ENCODE results near the gene UBLCP1.
A peak's percentile ranks its signal among the peaks of the same experiment; 100 is the strongest.
"Not testable (repeated sequence)": the region's sequence is repeated elsewhere in the genome, so short reads cannot be mapped to it uniquely, and the experiment has no call there.

UBLCP1 gene

DNA sequence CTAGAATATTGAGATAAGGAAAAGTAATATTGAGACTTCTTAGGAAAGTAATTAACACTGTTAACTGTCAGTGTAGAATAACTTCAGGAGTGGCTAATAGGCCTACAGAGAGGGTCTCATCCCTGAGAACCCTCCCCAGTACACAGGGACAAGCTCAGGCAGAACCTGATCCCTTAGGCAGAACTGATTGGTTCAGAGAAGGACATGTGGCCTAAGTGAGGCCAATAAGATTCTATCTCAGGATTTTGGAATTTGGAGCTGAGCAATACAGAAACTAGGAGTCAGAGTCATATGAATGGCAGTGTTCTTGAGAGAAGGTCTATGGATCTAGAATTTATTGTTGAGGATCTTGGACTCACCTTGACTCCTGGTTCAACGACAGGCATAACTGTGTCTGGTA is 10.9 kb upstream of the UBLCP1 start:
- no peak for DNase-seq (ENCODE audit: low read depth in 2 of 2)

DNA sequence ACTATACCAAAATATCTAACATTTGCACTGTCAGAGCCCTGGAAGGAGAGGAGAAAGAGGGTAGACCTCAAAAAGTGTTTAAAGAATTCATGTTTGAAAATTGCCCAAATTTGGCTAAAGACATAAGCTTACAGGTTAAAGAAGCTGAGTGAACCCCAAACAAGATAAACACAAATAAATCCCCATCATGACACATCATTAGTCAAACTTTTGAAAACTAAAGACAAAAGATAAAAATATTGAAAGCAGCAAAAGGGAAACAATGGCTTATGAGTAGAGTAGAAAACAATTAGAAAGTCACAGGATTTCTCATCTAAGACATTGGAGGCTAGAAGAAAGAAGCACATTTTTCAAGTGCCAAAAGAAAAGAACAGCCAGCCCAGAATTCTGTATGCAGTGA is 6.1 kb upstream of the UBLCP1 start:
- DNase-seq (ENCODE audit: low read depth in 2 of 2), result no peak

DNA sequence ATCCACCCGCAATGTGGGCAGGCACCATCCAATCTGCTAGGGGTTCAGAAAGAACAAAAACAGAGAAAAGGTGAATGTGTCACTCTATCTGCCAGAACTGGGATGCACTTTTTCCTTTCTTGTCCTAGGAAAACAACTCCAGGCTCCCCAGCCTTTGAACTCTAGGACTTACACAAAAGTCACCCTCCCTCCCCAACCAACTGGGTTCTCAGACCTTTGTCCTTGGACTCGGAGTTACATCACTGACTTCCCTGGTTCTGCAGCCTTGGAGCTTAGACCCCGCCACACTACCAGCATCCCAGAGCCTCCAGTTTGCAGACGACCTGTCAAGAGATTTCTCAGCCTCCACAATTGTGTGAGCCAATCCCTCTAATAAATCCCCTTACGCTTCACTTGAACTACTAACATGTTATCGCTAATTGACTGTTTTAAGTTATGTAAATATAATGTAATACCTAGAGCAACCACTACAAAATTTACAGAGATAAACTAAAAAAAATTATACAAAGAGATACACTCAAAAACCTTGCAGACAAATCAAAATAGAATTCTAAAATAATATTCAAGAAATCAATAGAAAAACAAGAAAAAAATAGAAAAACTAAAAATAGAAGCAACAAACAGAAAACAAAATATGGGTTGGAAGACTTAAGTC is 5.3 kb upstream of the UBLCP1 start:
- no peak for DNase-seq (ENCODE audit: low read depth in 2 of 2)

DNA sequence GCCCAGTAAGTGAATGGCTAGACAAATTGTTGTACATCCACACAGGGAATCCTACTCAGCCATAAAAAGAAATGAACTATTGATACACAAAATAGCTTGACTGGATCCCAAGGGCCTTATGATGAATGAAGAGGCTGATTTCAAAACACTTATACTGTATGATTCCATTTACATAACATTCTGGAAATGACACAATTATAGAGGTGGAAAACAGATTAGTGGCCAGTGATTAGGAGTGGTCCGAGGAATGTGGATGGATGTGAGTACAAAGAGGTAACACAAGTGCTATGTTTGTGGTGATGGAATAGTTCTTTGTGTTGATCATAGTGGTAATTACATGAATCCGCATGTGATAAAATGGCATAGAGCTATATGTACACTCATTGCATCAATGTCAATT is 4.7 kb upstream of the UBLCP1 start:
- DNase-seq (ENCODE audit: low read depth in 2 of 2), result no peak

DNA sequence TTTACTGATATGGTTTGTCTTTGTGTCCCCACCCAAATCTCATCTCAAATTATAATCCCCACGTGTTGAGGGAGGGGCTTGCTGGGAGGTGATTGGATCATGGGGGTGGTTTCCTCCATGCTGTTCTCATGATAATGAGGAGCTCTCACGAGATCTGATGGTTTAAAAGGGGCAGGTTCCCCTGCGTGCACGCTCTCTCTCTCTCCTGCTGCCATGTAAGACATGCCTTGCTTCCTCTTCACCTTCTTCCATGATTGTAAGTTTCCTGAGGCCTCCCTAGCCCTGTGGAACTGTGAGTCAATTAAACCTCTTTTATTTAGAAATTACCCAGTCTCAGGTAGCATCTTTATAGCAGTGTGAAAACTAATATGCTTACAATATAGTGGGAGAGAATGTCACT is 2.9 kb upstream of the UBLCP1 start:
- not testable (repeated sequence) for DNase-seq (ENCODE audit: low read depth in 2 of 2)

DNA sequence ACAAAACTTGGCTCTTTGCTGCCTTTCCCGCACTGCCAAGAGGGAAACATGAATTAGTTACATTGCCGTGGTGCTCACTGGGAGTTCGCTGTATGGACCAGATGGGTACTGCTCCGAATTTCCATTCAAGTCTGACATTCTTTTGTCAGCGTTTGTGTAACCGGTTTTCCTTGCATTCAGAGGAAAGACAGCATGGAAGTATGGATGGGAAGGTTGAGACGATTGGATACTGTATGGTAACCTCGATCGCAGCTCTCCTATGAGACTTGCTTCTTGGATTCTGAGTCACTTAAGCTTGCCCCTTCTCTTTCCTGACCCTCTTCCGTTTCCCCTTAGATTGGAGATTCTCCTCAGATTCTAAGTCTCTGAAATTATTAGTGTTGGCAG is 625 bp upstream of the UBLCP1 start:
- peak in 1 of 2 experiments; percentile 4 for DNase-seq (ENCODE audit: low read depth in 2 of 2)

DNA sequence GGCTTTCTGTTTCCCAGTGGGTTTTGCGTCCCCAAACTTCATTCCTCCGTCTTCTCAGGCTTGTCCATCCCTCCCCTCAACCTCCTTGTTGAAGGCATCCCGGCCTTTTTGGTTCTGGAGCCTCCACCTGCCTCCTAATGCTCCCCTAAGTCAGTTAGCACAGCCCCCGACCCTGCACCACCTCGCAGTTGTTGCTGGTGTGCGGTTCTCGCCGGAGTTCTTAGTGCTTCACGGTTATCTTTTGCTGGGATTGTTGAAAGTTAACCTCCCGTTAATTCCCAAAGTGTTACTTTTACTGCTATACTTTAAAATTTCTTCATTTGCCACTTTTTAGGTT is 447 bp downstream of the UBLCP1 start:
- DNase-seq (ENCODE audit: low read depth in 2 of 2), result no peak

DNA sequence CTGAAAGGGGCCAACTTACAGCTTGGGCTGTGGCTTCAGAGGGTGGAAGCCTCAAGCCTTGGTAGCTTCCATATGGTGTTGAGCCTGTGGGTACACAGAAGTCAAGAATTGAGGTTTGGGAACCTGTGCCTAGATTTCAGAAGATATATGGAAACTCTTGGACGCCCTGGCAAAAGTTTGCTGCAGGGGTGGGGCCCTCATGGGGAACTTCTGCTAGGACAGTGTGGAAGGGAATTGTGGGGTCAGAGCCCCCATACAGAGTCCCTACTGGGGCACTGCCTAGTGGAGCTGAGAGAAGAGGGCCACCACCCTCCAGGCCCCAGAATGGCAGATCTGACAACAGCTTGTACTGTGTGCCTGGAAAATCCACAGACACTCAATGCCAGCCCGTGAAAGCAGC is 3.7 kb downstream of the UBLCP1 start:
- DNase-seq (ENCODE audit: low read depth in 2 of 2), result not testable (repeated sequence)

DNA sequence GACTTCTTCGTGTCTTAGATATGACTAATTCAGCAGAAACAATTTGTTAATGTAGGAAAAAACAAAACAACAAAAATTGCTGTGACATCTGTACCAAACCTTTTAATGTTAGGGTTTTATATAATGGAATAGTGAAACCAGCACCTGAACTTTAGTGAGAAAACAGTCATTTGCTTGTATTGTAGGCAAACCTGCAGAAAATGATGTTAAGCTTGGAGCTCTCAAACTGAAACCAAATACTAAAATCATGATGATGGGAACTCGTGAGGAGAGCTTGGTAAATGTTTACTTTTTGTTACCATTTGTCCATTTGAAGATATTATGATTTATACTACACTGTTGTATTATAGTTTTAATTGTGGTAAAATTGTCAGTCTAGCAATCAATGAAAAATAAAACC is 6.6 kb downstream of the UBLCP1 start:
- no peak for DNase-seq (ENCODE audit: low read depth in 2 of 2)

DNA sequence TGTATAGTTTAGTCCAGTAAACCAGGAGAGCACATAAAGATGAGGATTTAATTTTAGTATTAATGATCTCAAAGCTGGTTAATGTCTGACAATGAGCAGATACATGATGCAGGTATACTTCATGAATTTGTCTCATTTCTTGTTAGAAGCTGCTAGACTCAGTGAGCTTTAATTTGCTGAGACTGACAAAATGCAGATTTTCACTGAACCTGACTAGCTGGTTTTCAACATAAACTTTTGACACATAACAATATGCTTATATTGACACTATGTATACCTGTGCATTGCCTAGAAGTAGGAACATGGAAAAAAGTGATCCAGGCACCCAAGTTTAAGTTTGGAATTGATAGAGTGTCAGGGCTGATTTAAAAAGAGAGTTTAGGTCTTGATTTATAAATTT is 10.8 kb downstream of the UBLCP1 start:
- DNase-seq (ENCODE audit: low read depth in 2 of 2), result no peak

DNA sequence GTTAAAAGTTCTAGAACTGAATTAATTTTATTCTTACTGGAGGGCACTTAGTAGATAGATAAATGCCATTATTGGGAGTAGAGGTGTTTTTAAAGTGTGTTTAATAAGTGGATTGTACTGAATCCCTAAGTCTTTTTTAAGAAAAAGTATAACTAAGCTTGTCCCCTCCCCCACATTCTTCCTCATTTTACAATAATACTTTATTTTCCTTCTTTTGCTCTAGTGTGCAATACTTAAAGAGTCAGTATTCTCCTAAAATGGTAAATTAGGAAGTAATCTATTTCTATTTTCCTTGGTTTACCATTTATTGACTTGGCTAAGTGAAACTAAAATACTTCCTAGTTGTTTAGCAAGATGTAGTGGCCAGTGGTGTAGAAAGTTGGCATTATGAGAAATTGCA is 11.6 kb downstream of the UBLCP1 start:
- no peak for DNase-seq (ENCODE audit: low read depth in 2 of 2)

DNA sequence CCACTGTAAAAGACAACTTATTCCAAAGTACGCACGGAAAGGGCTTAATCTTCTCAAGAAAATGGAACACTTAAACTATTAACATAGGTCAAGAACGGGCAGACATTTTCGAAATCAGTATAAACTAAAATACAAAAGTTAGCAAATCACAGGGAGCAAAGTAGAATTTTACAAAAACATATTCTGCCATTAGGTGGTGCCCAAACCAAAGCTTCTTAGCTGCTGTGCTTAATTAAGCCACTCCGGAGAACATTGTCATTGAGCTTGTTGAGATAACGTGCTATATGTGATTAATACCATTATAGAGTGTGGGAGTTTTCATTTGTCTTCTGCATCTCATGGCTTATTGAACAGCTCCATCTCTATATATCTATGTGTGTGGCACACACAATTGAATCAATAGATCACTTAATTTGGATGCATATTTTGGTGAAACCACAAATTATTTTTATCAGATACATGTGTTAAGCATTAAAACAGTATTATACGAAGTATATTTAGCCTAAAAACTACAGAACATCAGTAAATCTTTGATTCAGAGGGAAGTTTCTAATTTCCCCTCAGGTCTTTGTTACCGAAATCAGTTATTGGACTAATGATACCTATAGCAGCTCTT is 23.4 kb downstream of the UBLCP1 start:
- peak in 1 of 2 experiments; percentile 24 for DNase-seq (ENCODE audit: low read depth in 2 of 2)

DNA sequence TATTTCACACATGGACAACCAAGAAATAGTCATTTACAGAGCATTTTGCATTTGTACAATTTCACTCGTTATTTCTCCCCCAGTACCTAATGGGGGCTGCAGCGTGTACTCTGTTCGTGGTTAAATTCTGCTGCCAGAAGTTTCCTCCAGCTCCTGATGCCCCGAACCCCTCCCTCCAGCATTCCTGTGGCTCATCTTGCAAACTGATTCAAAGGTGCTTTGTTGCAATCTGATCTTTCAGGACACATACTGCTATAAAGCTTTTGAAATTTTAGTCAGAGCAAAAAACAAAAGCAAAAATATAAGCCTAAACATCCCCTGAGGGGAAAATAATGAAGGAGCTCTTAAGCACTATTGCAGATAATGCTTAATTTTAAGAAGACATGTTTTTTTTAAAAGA is 27.7 kb downstream of the UBLCP1 start:
- DNase-seq (ENCODE audit: low read depth in 2 of 2), result peak; percentile 11 to 19

DNA sequence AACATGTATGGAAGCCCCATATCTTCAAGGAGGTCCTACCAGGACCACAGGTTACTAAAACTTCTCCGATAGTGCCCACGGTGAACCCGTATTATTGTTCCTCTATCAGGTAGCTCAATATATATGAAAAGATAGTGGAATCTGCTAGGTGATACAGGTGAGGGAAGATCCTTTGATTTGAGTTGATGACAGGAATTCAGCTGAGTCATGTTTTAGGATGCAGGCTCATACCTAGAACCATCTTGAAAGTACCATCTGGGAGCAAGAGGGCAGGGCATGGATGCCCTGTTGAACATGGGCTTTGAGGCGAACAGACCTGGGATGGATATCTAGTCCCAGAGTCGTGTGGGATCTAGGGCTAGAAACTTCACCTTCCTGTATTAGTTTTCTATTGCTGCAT is 31.8 kb downstream of the UBLCP1 start:
- no peak for DNase-seq (ENCODE audit: low read depth in 2 of 2)

DNA sequence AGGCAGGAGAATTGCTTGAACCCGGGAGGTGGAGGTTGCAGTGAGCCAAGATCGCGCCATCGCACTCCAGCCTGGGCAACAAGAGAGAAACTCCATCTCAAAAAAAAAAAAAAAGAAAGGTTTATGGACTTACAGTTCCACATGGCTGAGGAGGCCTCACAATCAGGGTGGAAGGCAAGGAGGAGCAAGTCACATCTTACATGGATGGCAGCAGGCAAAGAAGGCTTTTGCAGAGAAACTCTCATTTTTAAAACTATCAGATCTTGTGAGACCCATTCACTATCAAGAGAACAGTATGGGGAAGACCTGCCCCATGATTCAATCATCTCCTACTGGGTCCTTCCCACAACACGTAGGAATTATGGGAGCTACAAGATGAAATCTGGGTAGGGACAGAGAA is 34.2 kb downstream of the UBLCP1 start:
- DNase-seq (ENCODE audit: low read depth in 2 of 2), result not testable (repeated sequence)

DNA sequence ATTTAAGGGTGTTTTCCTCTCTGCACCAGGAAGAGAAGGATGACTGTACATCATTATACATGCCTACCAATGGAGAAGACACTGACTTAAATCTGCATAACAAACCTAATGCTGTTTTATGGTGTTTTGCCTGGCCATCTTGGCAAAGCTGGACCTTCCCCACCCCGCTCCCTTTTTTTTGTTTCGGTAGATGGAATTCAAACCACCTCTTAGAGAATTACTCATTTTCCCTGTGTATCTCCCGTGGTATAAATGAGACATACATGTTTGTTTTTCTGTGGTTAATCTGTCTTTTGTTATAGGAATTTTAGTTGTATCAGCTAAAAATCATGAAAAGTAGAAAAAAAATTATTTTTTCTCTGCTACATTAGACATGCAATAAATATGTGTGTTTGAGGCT is 38.4 kb downstream of the UBLCP1 start:
- no peak for DNase-seq (ENCODE audit: low read depth in 2 of 2)

DNA sequence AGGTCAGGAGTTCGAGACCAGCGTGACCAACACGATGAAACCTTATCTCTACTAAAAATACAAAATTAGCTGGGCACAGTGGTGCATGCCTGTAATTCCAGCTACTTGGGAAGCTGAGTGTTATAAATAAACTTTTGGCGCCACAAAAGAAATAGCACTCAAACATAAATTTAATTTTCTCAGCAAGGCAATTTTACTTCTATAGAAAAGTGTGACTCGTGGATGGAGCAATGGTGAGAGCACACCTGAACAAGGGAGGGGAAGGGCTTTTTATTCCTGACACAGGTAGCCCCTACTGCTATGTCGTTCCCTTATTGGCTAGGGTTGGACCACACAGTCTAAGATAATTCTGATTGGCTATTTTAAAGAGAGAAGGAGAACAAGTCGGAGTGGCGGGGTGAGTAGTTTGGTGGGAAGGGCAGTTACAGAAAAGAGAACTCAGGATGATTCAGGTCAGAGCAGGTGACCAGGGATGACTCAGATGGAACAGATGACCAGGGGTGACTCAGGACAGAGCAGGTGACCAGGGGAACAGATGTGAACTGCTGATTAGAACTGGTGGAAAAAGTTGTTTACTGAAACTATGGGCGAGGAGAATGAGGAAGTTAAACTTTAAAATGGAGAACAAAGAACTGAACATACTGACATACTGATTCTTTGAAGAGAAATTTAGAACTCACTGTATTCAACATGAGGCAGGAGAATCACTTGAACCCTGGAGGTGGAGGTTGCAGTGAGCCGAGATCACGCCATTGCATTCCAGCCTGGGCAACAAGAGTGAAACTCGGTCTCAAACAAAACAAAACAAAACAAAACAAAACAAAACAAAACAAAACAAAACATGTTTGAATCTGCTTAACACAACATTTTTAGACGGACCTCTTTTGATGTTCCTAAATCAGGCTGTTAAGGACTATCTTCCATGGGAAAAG is 39.1 kb downstream of the UBLCP1 start:
- not testable (repeated sequence) for DNase-seq (ENCODE audit: low read depth in 2 of 2)

DNA sequence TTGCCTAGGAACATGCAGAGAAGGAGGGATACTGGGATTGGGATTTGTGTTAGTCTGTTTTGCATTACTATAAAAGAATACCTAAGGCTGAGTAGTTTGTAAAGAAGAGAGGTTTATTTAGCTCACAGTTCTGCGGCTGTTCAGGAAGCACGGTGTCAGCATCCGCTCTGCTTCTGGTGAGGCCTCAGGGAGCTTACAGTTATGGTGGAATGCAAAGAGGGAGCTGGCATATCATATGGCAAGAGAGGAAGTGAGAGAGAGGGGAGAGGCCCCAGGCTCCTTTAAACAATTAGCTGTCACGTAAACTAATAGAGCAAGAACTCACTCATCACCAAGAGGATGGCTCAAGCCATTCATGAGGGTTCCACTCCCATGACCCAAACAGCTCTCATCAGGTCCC is 40.2 kb downstream of the UBLCP1 start:
- no peak for DNase-seq (ENCODE audit: low read depth in 2 of 2)

DNA sequence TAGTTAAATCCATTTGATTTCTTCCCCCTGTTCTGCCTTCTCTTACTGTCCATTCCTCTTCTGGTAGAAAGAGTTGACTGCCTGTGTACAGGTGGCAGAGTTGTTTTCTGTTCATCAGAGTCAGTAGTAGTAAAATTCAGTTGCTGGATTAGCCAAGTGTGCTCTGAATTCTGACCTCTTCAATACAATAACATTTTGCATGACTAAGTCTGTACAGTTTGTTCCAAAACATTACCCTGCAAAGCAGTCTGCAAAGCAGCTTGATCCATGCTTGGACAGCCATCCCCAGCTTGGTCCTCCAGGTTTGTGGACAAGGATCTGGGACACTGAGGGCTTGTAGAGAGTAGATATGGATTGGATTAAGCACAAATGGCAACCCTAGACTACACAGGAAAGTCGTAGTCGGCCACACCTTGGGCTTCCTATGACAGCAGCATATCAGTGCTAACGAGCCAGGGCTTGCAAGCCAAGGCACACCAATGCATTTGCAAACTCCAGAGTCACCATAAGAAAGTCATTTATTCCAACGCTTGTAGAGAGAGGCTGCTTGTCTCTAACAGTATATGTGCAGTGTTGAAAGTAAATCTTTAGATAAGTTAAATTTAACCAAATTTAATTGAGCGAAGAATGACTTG is 42.0 kb downstream of the UBLCP1 start:
- DNase-seq (ENCODE audit: low read depth in 2 of 2), result no peak

DNA sequence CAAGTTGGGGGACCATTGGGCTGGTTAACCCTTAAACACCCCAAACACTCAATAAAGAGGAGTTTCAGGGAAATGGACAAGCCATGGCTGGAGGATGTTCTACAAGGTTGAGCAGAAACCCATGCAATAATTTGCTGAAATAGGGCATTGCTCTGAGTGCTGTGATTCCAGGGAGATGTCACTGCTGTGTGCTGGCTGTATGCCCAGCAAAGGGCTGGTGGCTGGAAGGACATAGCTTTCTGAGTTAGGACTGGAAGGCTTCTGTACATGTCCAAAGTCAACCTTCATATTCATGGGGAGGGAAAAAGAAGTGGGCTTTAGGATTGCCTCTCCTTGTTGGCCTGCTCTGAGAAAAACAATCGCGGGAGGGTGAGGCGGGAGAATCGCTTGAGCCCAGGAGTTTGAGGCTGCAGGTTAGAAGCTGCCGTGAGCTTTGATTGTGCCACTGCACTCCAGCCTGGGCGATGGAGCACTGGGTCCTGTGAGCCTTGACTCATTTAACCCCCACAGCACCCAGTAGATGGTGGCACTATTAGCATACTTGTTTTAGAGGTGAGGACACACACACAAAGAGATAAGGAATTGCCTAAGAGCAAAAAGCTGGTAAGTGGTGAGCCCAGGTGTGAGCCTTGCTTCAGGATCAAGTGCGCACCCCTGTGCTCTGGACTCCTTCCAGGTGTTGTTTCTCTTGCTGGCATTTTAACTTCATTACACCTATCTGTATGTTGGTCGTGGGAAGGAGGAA is 46.8 kb downstream of the UBLCP1 start:
- DNase-seq (ENCODE audit: low read depth in 2 of 2), result no peak

DNA sequence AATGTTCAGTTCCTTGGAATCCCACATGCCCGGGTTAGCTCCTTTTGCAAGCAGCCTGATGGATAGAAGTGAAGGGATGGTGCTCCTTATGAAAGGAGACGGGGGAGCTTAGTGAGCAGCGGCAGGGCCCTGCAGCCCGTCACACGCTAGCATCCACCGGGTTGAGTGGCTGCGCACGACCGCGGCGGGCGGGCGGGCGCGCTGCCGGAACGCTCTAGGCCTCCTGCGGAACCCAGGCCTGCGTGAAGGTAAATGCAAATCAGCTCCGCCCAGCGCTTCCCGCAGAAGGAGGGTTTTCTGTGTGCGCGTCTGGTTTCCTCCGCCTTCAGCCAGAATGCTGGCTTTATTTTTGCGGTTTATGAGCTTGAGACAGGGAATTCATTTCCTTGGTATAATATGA is 47.4 kb downstream of the UBLCP1 start:
- DNase-seq (ENCODE audit: low read depth in 2 of 2), result no peak

DNA sequence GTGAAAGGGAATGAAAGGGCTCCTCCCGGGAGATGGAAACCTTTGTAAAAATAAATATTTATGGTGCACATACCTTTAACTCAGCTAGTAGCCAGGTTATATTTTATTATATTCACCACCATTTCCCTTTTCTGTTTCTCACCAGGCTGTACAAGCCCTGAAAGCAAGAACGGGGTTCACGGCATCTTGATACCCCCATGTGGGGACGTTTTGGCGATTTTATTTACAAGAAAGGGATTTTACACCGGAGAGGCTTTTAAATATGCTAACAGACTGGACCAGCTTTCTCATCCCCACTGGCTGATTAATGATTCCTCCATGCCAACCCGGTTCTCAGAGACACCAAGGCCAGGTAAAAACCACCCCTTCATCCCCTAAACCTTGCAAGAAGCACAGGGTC is 48.0 kb downstream of the UBLCP1 start:
- no peak for DNase-seq (ENCODE audit: low read depth in 2 of 2)
